HepG2 (cell line): Measurements from ENCODE around the gene TBL3. TPM values are rescaled to one million over a fixed set of nuclear protein-coding genes. Genes with fewer than 3 reads are reported as not detected.
A peak's percentile ranks its signal among the peaks of the same experiment; 100 is the strongest.

ENCODE experiments used
- ASH2L ChIP-seq: fragments of 300-600, 200-600 bp; sonication (generic); IDR thresholded peaks from 2 replicates; pipeline ENCODE4 v1.7.0; 2017; ENCODE audit warnings: low read depth, mild to moderate bottlenecking, moderate library complexity, mixed read lengths, low read length; ENCODE audit not compliant: insufficient read length
- MTF1 ChIP-seq: sonication (generic); formaldehyde crosslinking; IDR thresholded peaks from 2 replicates; pipeline ENCODE4 v1.5.0; 2020; ENCODE audit warnings: missing genetic modification reagents
- NFIB ChIP-seq: sonication (generic); formaldehyde crosslinking; IDR thresholded peaks from 2 replicates; pipeline ENCODE4 v1.9.0; 2021; ENCODE audit warnings: missing genetic modification reagents, mild to moderate bottlenecking, borderline replicate concordance
- RXRB ChIP-seq: IDR thresholded peaks from 2 replicates; pipeline ENCODE4 v1.6.1; 2016; ENCODE audit warnings: borderline replicate concordance, missing genetic modification reagents, missing compliant biosample characterization
- SAP130 ChIP-seq: IDR thresholded peaks from 2 replicates; pipeline ENCODE4 v1.6.1; 2016; ENCODE audit warnings: low read depth
- SIX4 ChIP-seq: sonication (generic); formaldehyde crosslinking; IDR thresholded peaks from 2 replicates; pipeline ENCODE4 v1.4.0; 2020; ENCODE audit warnings: missing genetic modification reagents
- THAP11 ChIP-seq: IDR thresholded peaks from 2 replicates; pipeline ENCODE4 v1.6.1; 2016; ENCODE audit warnings: missing biosample characterization, missing genetic modification reagents
- ZNF232 ChIP-seq: sonication (generic); formaldehyde crosslinking; IDR thresholded peaks from 2 replicates; pipeline ENCODE4 v1.4.0; 2020; ENCODE audit warnings: missing genetic modification reagents, borderline replicate concordance
- ZZZ3 ChIP-seq: sonication (generic); formaldehyde crosslinking; IDR thresholded peaks from 2 replicates; pipeline ENCODE4 v1.4.0; 2020; ENCODE audit warnings: missing genetic modification reagents, mild to moderate bottlenecking, borderline replicate concordance
- polyA plus RNA-seq, 8 experiments: library from polyadenylated mRNA; depleted of rRNA in 3 of 8; stranded (reverse) in 7 of 8; unstranded in 1 of 8; fragments of >200 nt; fragmentation: Illumina TruSeq in 4 of 8; extraction: Trizol in 4 of 8; gene quantifications; 2 replicates each; pipeline versions ENCODE4 v1.2.1 to v1.2.3, GENCODE V29; 2011 to 2016; ENCODE audit warnings: low read depth in 4 of 8, missing spikeins in 1 of 8, mixed read lengths in 1 of 8; ENCODE audit not compliant: insufficient read depth in 1 of 8
- total RNA-seq, 5 experiments: library from RNA; depleted of rRNA; stranded (reverse); fragments of >200 nt; fragmentation: Illumina TruSeq; extraction: Trizol; gene quantifications; 2 replicates each; pipeline ENCODE4 v1.2.3, GENCODE V29; 2016; ENCODE audit warnings: low read depth in 1 of 5
- TF ChIP-seq, protein P1 (sequence below): sonication (generic); formaldehyde crosslinking; IDR thresholded peaks from 2 replicates; pipeline ENCODE4 v1.4.0; 2020; ENCODE audit warnings: missing genetic modification reagents
- TF ChIP-seq, protein P2 (sequence below): sonication (generic); formaldehyde crosslinking; IDR thresholded peaks from 2 replicates; pipeline ENCODE4 v1.5.0; 2020; ENCODE audit warnings: mild to moderate bottlenecking, missing genetic modification reagents
- TF ChIP-seq, protein P3 (sequence below): sonication (generic); formaldehyde crosslinking; IDR thresholded peaks from 2 replicates; pipeline ENCODE4 v1.5.0; 2020; ENCODE audit warnings: mild to moderate bottlenecking, missing genetic modification reagents, borderline replicate concordance

Gene TBL3
- total and polyA plus RNA-seq, 2 of the 13 experiments (the other 11 are each of a cell fraction or from before 2014, with no cell fraction given) = 16.8 to 38.0 TPM

DNA sequence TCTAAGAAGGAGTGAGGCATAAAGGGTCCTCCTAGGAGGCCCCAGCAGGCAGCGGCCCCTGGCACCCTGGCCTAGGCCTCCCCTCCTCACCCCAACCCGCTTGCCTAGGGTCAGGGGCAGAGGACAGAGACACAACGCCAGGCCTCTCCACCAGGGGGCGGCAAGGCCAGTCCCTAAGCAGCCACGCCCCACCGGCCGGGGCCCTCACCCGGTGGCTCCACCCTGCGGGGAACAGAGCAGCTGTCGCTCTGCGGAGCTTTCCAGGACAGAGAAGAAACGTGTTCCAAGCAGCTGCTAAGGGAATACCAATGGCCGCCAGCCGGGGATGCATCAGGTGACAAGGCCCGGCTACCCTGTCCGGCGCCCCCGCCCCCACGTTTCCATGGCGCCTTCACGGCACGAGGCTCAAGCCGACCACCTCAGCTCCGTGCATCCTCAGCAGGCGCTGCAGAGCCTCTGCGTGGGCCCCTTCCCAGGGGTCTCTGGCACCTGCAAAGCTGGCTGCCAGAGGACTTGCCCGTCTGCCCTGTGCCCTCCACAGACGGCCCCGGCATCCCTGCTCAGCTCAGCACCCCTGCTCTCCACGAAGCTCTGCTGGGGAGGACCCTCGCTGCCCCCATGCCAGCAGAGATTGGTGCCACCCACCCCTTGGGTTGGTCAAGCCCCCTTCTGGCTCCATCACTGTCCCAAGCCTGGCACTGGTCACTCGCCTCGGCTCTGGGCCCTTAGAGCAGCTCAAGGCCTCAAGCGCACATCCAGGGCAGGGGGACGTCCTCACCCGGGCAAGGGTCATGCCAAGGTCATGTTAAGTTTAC, 32.2 kb downstream of the TBL3 start (continued):
- peak; percentile 20; the same call in 1 of the 2 replicates for TF ChIP-seq ZNF232 (CRISPR knock-in tag)
- TF ChIP-seq NFIB (CRISPR knock-in tag) = no peak
- TF ChIP-seq, protein P1, sequence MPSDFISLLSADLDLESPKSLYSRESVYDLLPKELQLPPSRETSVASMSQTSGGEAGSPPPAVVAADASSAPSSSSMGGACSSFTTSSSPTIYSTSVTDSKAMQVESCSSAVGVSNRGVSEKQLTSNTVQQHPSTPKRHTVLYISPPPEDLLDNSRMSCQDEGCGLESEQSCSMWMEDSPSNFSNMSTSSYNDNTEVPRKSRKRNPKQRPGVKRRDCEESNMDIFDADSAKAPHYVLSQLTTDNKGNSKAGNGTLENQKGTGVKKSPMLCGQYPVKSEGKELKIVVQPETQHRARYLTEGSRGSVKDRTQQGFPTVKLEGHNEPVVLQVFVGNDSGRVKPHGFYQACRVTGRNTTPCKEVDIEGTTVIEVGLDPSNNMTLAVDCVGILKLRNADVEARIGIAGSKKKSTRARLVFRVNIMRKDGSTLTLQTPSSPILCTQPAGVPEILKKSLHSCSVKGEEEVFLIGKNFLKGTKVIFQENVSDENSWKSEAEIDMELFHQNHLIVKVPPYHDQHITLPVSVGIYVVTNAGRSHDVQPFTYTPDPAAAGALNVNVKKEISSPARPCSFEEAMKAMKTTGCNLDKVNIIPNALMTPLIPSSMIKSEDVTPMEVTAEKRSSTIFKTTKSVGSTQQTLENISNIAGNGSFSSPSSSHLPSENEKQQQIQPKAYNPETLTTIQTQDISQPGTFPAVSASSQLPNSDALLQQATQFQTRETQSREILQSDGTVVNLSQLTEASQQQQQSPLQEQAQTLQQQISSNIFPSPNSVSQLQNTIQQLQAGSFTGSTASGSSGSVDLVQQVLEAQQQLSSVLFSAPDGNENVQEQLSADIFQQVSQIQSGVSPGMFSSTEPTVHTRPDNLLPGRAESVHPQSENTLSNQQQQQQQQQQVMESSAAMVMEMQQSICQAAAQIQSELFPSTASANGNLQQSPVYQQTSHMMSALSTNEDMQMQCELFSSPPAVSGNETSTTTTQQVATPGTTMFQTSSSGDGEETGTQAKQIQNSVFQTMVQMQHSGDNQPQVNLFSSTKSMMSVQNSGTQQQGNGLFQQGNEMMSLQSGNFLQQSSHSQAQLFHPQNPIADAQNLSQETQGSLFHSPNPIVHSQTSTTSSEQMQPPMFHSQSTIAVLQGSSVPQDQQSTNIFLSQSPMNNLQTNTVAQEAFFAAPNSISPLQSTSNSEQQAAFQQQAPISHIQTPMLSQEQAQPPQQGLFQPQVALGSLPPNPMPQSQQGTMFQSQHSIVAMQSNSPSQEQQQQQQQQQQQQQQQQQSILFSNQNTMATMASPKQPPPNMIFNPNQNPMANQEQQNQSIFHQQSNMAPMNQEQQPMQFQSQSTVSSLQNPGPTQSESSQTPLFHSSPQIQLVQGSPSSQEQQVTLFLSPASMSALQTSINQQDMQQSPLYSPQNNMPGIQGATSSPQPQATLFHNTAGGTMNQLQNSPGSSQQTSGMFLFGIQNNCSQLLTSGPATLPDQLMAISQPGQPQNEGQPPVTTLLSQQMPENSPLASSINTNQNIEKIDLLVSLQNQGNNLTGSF = no peak
- no peak for TF ChIP-seq MTF1 (CRISPR knock-in tag)
- TF ChIP-seq ZZZ3 (CRISPR knock-in tag) = no peak
- TF ChIP-seq, protein P2, sequence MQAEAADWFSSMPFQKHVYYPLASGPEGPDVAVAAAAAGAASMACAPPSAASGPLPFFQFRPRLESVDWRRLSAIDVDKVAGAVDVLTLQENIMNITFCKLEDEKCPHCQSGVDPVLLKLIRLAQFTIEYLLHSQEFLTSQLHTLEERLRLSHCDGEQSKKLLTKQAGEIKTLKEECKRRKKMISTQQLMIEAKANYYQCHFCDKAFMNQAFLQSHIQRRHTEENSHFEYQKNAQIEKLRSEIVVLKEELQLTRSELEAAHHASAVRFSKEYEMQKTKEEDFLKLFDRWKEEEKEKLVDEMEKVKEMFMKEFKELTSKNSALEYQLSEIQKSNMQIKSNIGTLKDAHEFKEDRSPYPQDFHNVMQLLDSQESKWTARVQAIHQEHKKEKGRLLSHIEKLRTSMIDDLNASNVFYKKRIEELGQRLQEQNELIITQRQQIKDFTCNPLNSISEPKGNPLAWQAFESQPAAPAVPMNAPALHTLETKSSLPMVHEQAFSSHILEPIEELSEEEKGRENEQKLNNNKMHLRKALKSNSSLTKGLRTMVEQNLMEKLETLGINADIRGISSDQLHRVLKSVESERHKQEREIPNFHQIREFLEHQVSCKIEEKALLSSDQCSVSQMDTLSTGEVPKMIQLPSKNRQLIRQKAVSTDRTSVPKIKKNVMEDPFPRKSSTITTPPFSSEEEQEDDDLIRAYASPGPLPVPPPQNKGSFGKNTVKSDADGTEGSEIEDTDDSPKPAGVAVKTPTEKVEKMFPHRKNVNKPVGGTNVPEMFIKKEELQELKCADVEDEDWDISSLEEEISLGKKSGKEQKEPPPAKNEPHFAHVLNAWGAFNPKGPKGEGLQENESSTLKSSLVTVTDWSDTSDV (CRISPR knock-in tag) = no peak
- peak; percentile 75; the same call in 1 of the 2 replicates for TF ChIP-seq RXRB (CRISPR knock-in tag)
- peak; percentile 81 for TF ChIP-seq THAP11
- TF ChIP-seq, protein P3, sequence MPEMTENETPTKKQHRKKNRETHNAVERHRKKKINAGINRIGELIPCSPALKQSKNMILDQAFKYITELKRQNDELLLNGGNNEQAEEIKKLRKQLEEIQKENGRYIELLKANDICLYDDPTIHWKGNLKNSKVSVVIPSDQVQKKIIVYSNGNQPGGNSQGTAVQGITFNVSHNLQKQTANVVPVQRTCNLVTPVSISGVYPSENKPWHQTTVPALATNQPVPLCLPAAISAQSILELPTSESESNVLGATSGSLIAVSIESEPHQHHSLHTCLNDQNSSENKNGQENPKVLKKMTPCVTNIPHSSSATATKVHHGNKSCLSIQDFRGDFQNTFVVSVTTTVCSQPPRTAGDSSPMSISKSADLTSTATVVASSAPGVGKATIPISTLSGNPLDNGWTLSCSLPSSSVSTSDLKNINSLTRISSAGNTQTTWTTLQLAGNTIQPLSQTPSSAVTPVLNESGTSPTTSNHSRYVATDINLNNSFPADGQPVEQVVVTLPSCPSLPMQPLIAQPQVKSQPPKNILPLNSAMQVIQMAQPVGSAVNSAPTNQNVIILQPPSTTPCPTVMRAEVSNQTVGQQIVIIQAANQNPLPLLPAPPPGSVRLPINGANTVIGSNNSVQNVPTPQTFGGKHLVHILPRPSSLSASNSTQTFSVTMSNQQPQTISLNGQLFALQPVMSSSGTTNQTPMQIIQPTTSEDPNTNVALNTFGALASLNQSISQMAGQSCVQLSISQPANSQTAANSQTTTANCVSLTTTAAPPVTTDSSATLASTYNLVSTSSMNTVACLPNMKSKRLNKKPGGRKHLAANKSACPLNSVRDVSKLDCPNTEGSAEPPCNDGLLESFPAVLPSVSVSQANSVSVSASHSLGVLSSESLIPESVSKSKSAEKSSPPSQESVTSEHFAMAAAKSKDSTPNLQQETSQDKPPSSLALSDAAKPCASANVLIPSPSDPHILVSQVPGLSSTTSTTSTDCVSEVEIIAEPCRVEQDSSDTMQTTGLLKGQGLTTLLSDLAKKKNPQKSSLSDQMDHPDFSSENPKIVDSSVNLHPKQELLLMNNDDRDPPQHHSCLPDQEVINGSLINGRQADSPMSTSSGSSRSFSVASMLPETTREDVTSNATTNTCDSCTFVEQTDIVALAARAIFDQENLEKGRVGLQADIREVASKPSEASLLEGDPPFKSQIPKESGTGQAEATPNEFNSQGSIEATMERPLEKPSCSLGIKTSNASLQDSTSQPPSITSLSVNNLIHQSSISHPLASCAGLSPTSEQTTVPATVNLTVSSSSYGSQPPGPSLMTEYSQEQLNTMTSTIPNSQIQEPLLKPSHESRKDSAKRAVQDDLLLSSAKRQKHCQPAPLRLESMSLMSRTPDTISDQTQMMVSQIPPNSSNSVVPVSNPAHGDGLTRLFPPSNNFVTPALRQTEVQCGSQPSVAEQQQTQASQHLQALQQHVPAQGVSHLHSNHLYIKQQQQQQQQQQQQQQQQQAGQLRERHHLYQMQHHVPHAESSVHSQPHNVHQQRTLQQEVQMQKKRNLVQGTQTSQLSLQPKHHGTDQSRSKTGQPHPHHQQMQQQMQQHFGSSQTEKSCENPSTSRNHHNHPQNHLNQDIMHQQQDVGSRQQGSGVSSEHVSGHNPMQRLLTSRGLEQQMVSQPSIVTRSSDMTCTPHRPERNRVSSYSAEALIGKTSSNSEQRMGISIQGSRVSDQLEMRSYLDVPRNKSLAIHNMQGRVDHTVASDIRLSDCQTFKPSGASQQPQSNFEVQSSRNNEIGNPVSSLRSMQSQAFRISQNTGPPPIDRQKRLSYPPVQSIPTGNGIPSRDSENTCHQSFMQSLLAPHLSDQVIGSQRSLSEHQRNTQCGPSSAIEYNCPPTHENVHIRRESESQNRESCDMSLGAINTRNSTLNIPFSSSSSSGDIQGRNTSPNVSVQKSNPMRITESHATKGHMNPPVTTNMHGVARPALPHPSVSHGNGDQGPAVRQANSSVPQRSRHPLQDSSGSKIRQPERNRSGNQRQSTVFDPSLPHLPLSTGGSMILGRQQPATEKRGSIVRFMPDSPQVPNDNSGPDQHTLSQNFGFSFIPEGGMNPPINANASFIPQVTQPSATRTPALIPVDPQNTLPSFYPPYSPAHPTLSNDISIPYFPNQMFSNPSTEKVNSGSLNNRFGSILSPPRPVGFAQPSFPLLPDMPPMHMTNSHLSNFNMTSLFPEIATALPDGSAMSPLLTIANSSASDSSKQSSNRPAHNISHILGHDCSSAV = no peak
- TF ChIP-seq SIX4 (CRISPR knock-in tag) = no peak
- TF ChIP-seq ASH2L = no peak
- peak; percentile 92 for TF ChIP-seq SAP130 (CRISPR knock-in tag)
